ENCODE measurements around the gene PTPN13.

GRCh38 chr4:86840858-86841257, 246.7 kb downstream of the PTPN13 start:
- TF ChIP-seq CTCF (IDR thresholded peaks at IDR 0.05) (no peak), SIN3A (IDR thresholded peaks at IDR 0.05; ENCODE audit: borderline replicate concordance, insufficient read depth, low read depth, low read length) (no peak), REST (IDR thresholded peaks at IDR 0.05; ENCODE audit: insufficient read depth in 1 of 2, low read depth in 2 of 2, low read length in 1 of 2) (no peak), POLR2AphosphoS5 (IDR thresholded peaks at IDR 0.05; ENCODE audit: low read depth, low read length) (no peak)

Measured in Panc1 (cell line).